Measurements from ENCODE around the gene RPIA.
A peak's percentile ranks its signal among the peaks of the same experiment; 100 is the strongest.

Gene RPIA

DNA sequence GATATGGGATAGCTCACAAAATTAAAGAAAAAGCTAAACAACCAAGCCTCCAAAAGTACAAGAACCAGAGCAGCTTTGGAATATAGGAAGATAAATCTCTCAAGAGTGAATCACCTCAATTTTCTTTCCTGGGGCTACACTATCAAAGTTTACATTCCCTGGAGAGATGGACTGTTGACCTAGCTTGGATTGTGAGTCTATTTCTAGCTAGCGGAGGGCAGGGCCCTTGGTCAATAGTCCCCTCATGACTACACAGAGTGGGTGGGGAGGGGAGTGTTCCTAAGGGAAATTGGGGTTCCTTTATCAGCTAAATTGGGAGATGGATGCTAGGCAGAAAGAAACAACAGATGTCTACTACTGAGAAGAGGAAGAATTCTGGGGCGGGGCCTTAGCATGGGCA, 34.3 kb upstream of the RPIA start:
- H3K4me3 ChIP-seq (ENCODE audit: control insufficient read depth in 1 of 7, extremely low read depth in 1 of 7, insufficient read depth in 4 of 7, low read depth in 2 of 7, low read length in 6 of 7) = no peak overlapping the region
- DNase-seq = no peak
- H3K27me3 ChIP-seq (replicated peaks in 2 of 5; ENCODE audit: control insufficient read depth in 4 of 5, insufficient read depth in 5 of 5, low read length in 4 of 5) = no peaks in the 10 kb centered on the region
- no peaks in the 10 kb centered on the region for H3K4me1 ChIP-seq (ENCODE audit: control extremely low read depth in 1 of 4, control insufficient read depth in 4 of 4, insufficient read depth in 4 of 4, low read length in 3 of 4)
- H3K36me3 ChIP-seq (ENCODE audit: control insufficient read depth in 4 of 4, insufficient read depth in 4 of 4, low read length in 3 of 4) = no peaks in the 10 kb centered on the region
- 100% methylated on average over 2 of the region's 2 CpGs for WGBS (ENCODE audit: insufficient coverage)
- no peaks in the 10 kb centered on the region for H3K9me3 ChIP-seq (ENCODE audit: control extremely low read depth in 1 of 5, control insufficient read depth in 4 of 5, insufficient read depth in 2 of 5, low read depth in 1 of 5, low read length in 4 of 5)
- ChIA-PET POLR2A (no interaction called here), CTCF (interaction anchor here (1.1 to 3.9 kb wide), 4 partner anchors 14 to 67 kb away, joined by 3 to 16 read pairs (median 4); no protein-coding TSS in a partner anchor)
- H3K27ac ChIP-seq (ENCODE audit: insufficient read depth in 1 of 2, low read depth in 1 of 2, low read length in 2 of 2, poor library complexity in 1 of 2, severe bottlenecking in 2 of 2) = no peak overlapping the region

DNA sequence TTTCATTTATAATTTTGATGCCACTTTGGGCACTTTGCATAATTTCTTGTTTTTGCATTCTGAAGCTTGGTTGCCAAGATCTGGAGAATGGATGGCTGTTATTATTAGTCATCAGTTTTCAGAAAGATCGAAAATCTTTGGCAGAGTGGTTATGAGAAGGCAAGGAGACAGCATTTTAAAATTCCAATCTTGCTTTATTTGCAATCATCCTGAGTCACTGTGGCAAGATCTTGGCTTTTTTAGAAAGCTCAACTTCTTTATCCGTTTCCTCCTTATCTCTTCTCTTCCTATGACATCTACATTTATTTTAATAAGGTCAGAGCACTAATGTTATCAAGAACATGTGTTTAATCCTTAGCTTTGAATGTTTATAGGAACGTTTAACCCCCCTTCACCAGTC, 33.1 kb upstream of the RPIA start:
- Histone ChIP-seq H3K27ac (ENCODE audit: insufficient read depth in 1 of 2, low read depth in 1 of 2, low read length in 2 of 2, poor library complexity in 1 of 2, severe bottlenecking in 2 of 2) (no peak overlapping the region), H3K4me3 (ENCODE audit: control insufficient read depth in 1 of 7, extremely low read depth in 1 of 7, insufficient read depth in 4 of 7, low read depth in 2 of 7, low read length in 6 of 7) (no peak overlapping the region), H3K36me3 (ENCODE audit: control insufficient read depth in 4 of 4, insufficient read depth in 4 of 4, low read length in 3 of 4) (no peaks in the 10 kb centered on the region), H3K27me3 (replicated peaks in 2 of 5; ENCODE audit: control insufficient read depth in 4 of 5, insufficient read depth in 5 of 5, low read length in 4 of 5) (no peaks in the 10 kb centered on the region), H3K9me3 (ENCODE audit: control extremely low read depth in 1 of 5, control insufficient read depth in 4 of 5, insufficient read depth in 2 of 5, low read depth in 1 of 5, low read length in 4 of 5) (peaks cover 0 to 1% (median 0%) of the 10 kb centered on the region in 5 experiments), H3K4me1 (ENCODE audit: control extremely low read depth in 1 of 4, control insufficient read depth in 4 of 4, insufficient read depth in 4 of 4, low read length in 3 of 4) (no peaks in the 10 kb centered on the region)
- peak; percentile 15 to 28 (median 24) for DNase-seq
- POLR2A ChIA-PET = no interaction called here
- WGBS (ENCODE audit: insufficient coverage) = 78% methylated on average over 2 of the region's 3 CpGs
- CTCF ChIA-PET = interaction anchor here (1.4 to 3.9 kb wide), 4 partner anchors 9 to 35 kb away, joined by 3 to 16 read pairs (median 5); no protein-coding TSS in a partner anchor

GRCh38 chr2:88658881-88659537, 32.5 kb upstream of the RPIA start:
- CTCF ChIA-PET = interaction anchor here (0.6 to 3.9 kb wide), 6 partner anchors 9 to 64 kb away, joined by 3 to 16 read pairs (median 3); no protein-coding TSS in a partner anchor
- Histone ChIP-seq H3K4me3 (ENCODE audit: control insufficient read depth in 1 of 7, extremely low read depth in 1 of 7, insufficient read depth in 4 of 7, low read depth in 2 of 7, low read length in 6 of 7) (no peak overlapping the region), H3K36me3 (ENCODE audit: control insufficient read depth in 4 of 4, insufficient read depth in 4 of 4, low read length in 3 of 4) (no peaks in the 10 kb centered on the region), H3K27ac (ENCODE audit: insufficient read depth in 1 of 2, low read depth in 1 of 2, low read length in 2 of 2, poor library complexity in 1 of 2, severe bottlenecking in 2 of 2) (no peak overlapping the region), H3K4me1 (ENCODE audit: control extremely low read depth in 1 of 4, control insufficient read depth in 4 of 4, insufficient read depth in 4 of 4, low read length in 3 of 4) (no peaks in the 10 kb centered on the region), H3K27me3 (replicated peaks in 2 of 5; ENCODE audit: control insufficient read depth in 4 of 5, insufficient read depth in 5 of 5, low read length in 4 of 5) (no peaks in the 10 kb centered on the region), H3K9me3 (ENCODE audit: control extremely low read depth in 1 of 5, control insufficient read depth in 4 of 5, insufficient read depth in 2 of 5, low read depth in 1 of 5, low read length in 4 of 5) (peaks cover 0 to 6% (median 0%) of the 10 kb centered on the region in 5 experiments)
- WGBS (ENCODE audit: insufficient coverage) = 84% methylated on average over 2 of the region's 4 CpGs
- POLR2A ChIA-PET = no interaction called here
- DNase-seq = peak in 1 of 3 donors; percentile 11

DNA sequence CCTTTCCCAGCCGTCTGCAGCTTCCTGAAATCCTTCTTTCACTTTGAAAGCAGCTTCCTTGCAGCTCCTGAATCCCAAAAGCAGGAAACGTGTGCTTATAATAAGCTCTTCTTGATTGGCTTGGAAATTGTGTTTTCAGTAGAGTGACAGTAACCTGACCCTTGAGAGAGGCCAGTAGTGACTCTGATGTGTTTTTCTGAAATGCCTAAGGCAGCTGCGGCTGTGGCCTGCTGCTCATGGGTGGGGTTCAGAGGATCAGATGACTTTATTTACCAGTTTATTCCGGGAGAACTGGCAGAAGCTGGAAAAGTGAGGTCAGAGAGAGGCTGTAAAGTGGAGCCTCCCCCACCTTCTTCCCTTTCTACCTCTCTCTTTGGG, 31.9 kb upstream of the RPIA start:
- ChIA-PET POLR2A (no interaction called here), CTCF (interaction anchor here (0.6 to 3.9 kb wide), 7 partner anchors 8 to 69 kb away, joined by 3 to 16 read pairs (median 3); no protein-coding TSS in a partner anchor)
- Histone ChIP-seq H3K27ac (ENCODE audit: insufficient read depth in 1 of 2, low read depth in 1 of 2, low read length in 2 of 2, poor library complexity in 1 of 2, severe bottlenecking in 2 of 2) (no peak overlapping the region), H3K27me3 (replicated peaks in 2 of 5; ENCODE audit: control insufficient read depth in 4 of 5, insufficient read depth in 5 of 5, low read length in 4 of 5) (no peaks in the 10 kb centered on the region), H3K4me1 (ENCODE audit: control extremely low read depth in 1 of 4, control insufficient read depth in 4 of 4, insufficient read depth in 4 of 4, low read length in 3 of 4) (no peaks in the 10 kb centered on the region), H3K4me3 (ENCODE audit: control insufficient read depth in 1 of 7, extremely low read depth in 1 of 7, insufficient read depth in 4 of 7, low read depth in 2 of 7, low read length in 6 of 7) (no peak overlapping the region), H3K9me3 (ENCODE audit: control extremely low read depth in 1 of 5, control insufficient read depth in 4 of 5, insufficient read depth in 2 of 5, low read depth in 1 of 5, low read length in 4 of 5) (peaks cover 0 to 6% (median 0%) of the 10 kb centered on the region in 5 experiments), H3K36me3 (ENCODE audit: control insufficient read depth in 4 of 4, insufficient read depth in 4 of 4, low read length in 3 of 4) (no peaks in the 10 kb centered on the region)
- 100% methylated on average over 1 of the region's 4 CpGs for WGBS (ENCODE audit: insufficient coverage)
- no peak for DNase-seq

DNA sequence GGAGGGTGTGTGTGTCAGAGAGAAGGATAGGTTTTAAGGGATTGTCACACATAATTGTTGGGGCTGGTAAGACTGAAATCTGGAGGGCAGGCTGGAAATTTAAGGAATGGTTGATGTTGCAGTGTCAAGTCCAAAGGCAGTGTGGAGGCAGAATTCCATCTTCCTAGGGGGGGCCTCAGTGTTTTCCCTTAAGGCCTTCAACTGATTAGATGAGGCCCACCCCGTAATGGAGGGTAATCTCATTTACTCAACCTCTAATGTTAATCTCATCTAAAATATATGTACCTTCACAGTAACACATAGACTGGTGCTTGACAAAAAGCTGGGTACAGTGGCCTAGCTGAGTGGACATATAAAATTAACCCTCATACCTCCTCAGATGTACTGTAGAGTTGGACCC, 30.9 kb upstream of the RPIA start:
- POLR2A ChIA-PET = no interaction called here
- CTCF ChIA-PET = interaction anchor here (3.9 kb wide), 1 partner anchor 12 kb away, joined by 16 read pairs; no protein-coding TSS in a partner anchor
- no CpG with 5 or more reads among the region's 1 CpG for WGBS (ENCODE audit: insufficient coverage)

DNA sequence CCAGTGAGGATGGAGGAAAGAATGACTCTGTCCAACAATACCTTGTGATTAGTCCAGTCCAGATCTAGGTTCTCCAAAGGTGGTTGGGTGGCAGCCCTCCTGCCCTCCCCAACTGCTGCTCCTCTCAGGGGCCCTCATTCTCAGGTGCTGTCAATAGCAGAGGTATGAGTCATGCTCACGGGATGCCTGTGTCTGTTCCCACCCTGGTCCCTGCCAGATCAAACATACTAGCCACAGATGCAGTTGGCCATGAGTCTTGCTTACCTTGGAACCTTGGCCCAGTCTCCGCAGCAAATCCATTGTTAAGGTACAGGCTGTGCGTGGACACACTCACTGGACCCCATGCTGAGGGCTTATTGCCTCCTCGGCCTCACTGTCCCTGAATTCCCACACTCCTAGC, 24.9 kb upstream of the RPIA start:
- H3K36me3 ChIP-seq (ENCODE audit: control insufficient read depth in 4 of 4, insufficient read depth in 4 of 4, low read length in 3 of 4) = no peaks in the 10 kb centered on the region
- ChIA-PET POLR2A (no interaction called here), CTCF (interaction anchor here (2.1 to 13.7 kb wide), 2 partner anchors 77 to 476 kb away, joined by 5 to 265 read pairs; no protein-coding TSS in a partner anchor)
- H3K9me3 ChIP-seq (ENCODE audit: control extremely low read depth in 1 of 5, control insufficient read depth in 4 of 5, insufficient read depth in 2 of 5, low read depth in 1 of 5, low read length in 4 of 5) = peaks cover 0 to 6% (median 0%) of the 10 kb centered on the region in 5 experiments
- H3K27ac ChIP-seq (ENCODE audit: insufficient read depth in 1 of 2, low read depth in 1 of 2, low read length in 2 of 2, poor library complexity in 1 of 2, severe bottlenecking in 2 of 2) = no peak overlapping the region
- H3K4me1 ChIP-seq (ENCODE audit: control extremely low read depth in 1 of 4, control insufficient read depth in 4 of 4, insufficient read depth in 4 of 4, low read length in 3 of 4) = no peaks in the 10 kb centered on the region
- DNase-seq = no peak
- 98% methylated on average over 4 of the region's 4 CpGs for WGBS (ENCODE audit: insufficient coverage)
- H3K4me3 ChIP-seq (ENCODE audit: control insufficient read depth in 1 of 7, extremely low read depth in 1 of 7, insufficient read depth in 4 of 7, low read depth in 2 of 7, low read length in 6 of 7) = no peak overlapping the region
- H3K27me3 ChIP-seq (replicated peaks in 2 of 5; ENCODE audit: control insufficient read depth in 4 of 5, insufficient read depth in 5 of 5, low read length in 4 of 5) = no peaks in the 10 kb centered on the region

More for the DNA sequence above, 30.9 kb upstream of the RPIA start:
- no peak overlapping the region for H3K27ac ChIP-seq (ENCODE audit: insufficient read depth in 1 of 2, low read depth in 1 of 2, low read length in 2 of 2, poor library complexity in 1 of 2, severe bottlenecking in 2 of 2)
- H3K4me1 ChIP-seq (ENCODE audit: control extremely low read depth in 1 of 4, control insufficient read depth in 4 of 4, insufficient read depth in 4 of 4, low read length in 3 of 4) = no peaks in the 10 kb centered on the region
- no peaks in the 10 kb centered on the region for H3K36me3 ChIP-seq (ENCODE audit: control insufficient read depth in 4 of 4, insufficient read depth in 4 of 4, low read length in 3 of 4)
- no peaks in the 10 kb centered on the region for H3K27me3 ChIP-seq (replicated peaks in 2 of 5; ENCODE audit: control insufficient read depth in 4 of 5, insufficient read depth in 5 of 5, low read length in 4 of 5)
- H3K4me3 ChIP-seq (ENCODE audit: control insufficient read depth in 1 of 7, extremely low read depth in 1 of 7, insufficient read depth in 4 of 7, low read depth in 2 of 7, low read length in 6 of 7) = no peak overlapping the region
- peaks cover 0 to 6% (median 0%) of the 10 kb centered on the region in 5 experiments for H3K9me3 ChIP-seq (ENCODE audit: control extremely low read depth in 1 of 5, control insufficient read depth in 4 of 5, insufficient read depth in 2 of 5, low read depth in 1 of 5, low read length in 4 of 5)
- DNase-seq = no peak

DNA sequence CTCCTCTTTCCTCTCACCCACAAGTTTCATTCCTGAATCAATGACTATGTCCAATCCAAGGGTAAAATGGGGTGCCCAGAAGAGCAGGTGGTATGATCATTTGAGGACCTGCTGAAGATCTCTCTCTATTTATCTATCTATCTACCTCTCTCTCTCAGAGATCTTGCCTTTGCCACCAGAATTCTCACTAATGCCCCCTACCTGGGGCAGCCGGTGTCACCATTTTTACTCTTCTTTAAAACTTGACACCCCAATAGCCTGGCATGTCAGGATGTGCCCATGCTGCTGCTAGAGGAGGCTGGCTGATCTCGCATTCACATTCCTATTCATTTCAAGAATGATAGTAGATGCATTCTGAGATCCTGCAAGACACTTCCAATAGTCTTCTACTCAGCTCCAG, 24.3 kb upstream of the RPIA start:
- Histone ChIP-seq H3K4me1 (ENCODE audit: control extremely low read depth in 1 of 4, control insufficient read depth in 4 of 4, insufficient read depth in 4 of 4, low read length in 3 of 4) (no peaks in the 10 kb centered on the region), H3K4me3 (ENCODE audit: control insufficient read depth in 1 of 7, extremely low read depth in 1 of 7, insufficient read depth in 4 of 7, low read depth in 2 of 7, low read length in 6 of 7) (no peak overlapping the region), H3K9me3 (ENCODE audit: control extremely low read depth in 1 of 5, control insufficient read depth in 4 of 5, insufficient read depth in 2 of 5, low read depth in 1 of 5, low read length in 4 of 5) (peaks cover 0 to 6% (median 0%) of the 10 kb centered on the region in 5 experiments), H3K27me3 (replicated peaks in 2 of 5; ENCODE audit: control insufficient read depth in 4 of 5, insufficient read depth in 5 of 5, low read length in 4 of 5) (no peaks in the 10 kb centered on the region), H3K36me3 (ENCODE audit: control insufficient read depth in 4 of 4, insufficient read depth in 4 of 4, low read length in 3 of 4) (no peaks in the 10 kb centered on the region), H3K27ac (ENCODE audit: insufficient read depth in 1 of 2, low read depth in 1 of 2, low read length in 2 of 2, poor library complexity in 1 of 2, severe bottlenecking in 2 of 2) (no peak overlapping the region)
- CTCF ChIA-PET = interaction anchor here (1.1 to 13.7 kb wide), 6 partner anchors 8 to 476 kb away, joined by 3 to 265 read pairs (median 4); no protein-coding TSS in a partner anchor
- WGBS (ENCODE audit: insufficient coverage) = 100% methylated on average over 1 of the region's 2 CpGs
- POLR2A ChIA-PET = no interaction called here
- DNase-seq = no peak

Measured in common myeloid progenitor, CD34-positive (primary cell).